C4-2B (cell line): ENCODE measurements around the gene KRT25.
"Not testable (repeated sequence)": the region's sequence is repeated elsewhere in the genome, so short reads cannot be mapped to it uniquely, and the experiment has no call there.

Experiments used
- H3K27ac ChIP-seq: fragments of 450-650 bp; 2 replicates; pipeline ENCODE4 v1.5.1; 2017
- ZFX ChIP-seq: fragments of 450-650 bp; IDR thresholded peaks from 2 replicates; pipeline ENCODE4 v1.6.1; 2017
- TF ChIP-seq, protein P1 (sequence below): fragments of 450-650 bp; conservative IDR thresholded peaks from 2 replicates; pipeline ENCODE4 v1.5.1; 2017; ENCODE audit warnings: mild to moderate bottlenecking

The KRT25 gene

DNA sequence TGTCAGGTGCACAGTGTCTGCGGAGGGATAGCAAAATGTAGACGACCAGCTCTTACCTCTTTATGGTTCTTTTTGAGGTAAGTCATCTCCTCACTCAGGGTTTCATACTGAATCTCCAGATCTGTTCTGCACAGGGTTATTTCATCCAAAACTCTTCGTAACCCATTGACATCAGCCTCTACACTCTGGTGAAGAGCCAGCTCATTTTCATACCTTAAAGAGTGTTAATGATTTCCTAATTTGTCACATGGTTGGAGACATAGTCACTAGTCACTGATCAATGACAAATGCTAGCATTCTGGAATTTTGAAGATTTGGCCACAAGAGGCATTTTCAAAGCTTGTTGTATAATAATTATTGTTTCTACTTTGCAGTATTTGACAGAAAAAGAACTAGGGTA is 1.3 kb downstream of the KRT25 start:
- H3K27ac ChIP-seq = no peak overlapping the region
- no peak for TF ChIP-seq ZFX
- TF ChIP-seq, protein P1, sequence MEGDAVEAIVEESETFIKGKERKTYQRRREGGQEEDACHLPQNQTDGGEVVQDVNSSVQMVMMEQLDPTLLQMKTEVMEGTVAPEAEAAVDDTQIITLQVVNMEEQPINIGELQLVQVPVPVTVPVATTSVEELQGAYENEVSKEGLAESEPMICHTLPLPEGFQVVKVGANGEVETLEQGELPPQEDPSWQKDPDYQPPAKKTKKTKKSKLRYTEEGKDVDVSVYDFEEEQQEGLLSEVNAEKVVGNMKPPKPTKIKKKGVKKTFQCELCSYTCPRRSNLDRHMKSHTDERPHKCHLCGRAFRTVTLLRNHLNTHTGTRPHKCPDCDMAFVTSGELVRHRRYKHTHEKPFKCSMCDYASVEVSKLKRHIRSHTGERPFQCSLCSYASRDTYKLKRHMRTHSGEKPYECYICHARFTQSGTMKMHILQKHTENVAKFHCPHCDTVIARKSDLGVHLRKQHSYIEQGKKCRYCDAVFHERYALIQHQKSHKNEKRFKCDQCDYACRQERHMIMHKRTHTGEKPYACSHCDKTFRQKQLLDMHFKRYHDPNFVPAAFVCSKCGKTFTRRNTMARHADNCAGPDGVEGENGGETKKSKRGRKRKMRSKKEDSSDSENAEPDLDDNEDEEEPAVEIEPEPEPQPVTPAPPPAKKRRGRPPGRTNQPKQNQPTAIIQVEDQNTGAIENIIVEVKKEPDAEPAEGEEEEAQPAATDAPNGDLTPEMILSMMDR = no peak

DNA sequence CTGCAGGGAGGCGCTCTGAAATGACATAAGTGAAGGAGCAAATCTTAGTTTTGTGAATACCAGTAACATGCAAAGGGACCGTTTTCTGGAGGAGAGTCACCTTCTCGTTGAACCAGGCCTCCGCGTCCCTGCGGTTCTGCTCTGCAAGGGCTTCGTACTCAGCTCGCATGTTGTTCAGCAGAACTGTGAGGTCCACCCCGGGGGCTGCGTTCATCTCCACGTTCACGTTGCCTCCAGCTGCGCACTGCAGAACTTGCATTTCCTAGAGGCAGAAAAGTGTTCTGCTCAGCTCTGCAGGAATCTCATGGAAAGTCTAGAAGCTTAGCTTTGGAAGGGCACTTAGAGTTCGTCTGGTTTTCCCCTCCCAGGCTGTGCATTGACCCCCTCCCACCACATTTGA is 4.1 kb downstream of the KRT25 start:
- TF ChIP-seq, protein P1 = no peak
- no peak for TF ChIP-seq ZFX

DNA sequence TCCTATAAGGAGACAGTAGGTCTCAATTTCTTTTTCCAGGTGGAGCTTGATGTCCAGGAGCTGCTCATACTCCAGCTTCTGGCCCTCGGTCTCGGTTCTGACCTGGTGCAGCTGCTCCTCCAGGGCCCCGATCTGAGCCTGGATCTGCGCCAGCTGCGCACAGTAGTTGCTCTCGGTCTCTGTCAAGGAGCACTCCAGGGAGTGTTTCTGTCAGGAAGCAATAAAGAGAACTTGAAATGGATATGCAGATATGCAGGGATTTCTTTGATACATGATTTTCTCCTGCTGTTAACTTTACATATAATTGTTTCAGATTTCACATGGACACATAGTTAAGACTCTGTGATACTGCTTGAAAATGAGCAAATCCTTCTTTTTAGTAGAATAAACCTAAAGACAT is 4.7 kb downstream of the KRT25 start:
- no peak overlapping the region for H3K27ac ChIP-seq
- TF ChIP-seq ZFX = no peak
- TF ChIP-seq, protein P1 = no peak

More for the DNA sequence above, 4.1 kb downstream of the KRT25 start:
- no peak overlapping the region for H3K27ac ChIP-seq

DNA sequence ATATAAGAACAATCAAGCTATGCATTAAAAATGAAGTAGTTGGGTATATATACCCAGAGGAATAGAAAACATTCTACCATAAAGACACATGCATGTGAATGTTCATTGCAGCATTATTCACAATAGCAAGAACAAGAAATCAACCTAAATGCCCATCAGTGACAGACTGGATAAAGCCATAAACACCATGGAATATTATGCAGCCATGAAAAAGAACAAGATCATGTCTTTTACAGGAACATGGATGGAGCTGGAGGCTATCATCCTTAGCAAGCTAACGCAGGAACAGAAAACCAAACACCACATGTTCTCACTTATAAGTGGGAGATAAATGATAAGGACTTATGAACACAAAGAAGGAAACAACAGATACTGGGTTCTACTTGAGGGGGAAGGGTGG is 6.5 kb downstream of the KRT25 start:
- H3K27ac ChIP-seq = not testable (repeated sequence)

DNA sequence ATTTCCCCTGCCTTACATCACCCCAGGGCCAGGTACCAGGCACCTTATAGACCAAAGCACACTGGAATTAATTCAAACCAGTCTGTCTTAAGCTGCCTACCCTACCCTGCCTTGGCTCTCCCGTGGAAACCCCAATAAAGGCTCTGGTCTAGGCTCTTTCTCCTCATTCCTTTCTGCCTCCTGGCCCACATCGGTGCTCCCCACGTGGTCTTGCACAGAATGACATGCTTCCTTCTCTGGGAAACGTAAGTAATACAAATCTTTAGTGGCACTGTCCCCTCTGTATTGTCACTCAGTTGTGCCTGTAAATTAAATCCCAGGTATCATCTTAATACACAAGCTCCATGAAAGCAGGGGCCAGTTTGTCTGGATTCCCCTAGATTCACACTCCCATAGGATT is 16.6 kb downstream of the KRT25 start:
- no peak overlapping the region for H3K27ac ChIP-seq

DNA sequence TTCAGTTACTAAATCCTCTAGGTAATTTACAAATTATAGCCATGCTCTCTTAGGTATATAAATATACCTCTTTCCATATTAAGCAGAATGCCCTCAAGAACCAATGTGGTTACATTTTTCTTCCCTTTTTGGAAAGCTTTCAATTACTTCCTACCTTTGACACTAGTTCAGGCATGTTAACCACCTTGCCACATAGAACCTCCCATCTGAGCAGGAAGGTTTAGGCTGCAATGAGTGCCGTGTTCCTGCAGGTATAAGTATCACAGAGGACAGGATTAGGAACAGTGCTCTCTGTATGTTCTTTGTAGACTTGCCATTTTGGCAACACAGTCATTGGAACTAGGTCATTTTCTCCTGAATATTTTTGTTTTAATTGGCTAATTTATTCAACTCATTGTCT is 20.1 kb downstream of the KRT25 start:
- TF ChIP-seq, protein P1 = no peak
- TF ChIP-seq ZFX = no peak
- H3K27ac ChIP-seq = no peak overlapping the region

More for the DNA sequence above, 16.6 kb downstream of the KRT25 start:
- TF ChIP-seq, protein P1 = no peak
- no peak for TF ChIP-seq ZFX

DNA sequence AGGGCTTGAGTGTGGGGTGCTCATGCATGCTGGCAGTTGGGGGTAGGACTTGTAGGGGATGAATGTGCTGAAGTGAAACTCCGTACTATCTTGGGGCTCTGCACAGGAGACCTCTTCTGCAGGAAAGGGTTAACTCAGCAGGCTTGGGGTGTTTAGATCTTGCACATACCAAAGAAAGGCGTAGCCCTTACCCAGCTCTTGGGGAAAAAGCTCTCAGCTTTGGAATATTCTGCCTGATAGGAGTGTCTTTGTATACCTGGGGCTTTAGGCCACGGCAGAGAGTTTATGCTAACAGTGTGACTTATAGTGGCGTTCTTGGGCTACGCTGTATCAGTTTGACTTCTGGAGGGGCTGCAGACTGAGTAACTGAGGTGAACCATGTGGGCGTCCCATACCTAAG is 21.1 kb downstream of the KRT25 start:
- TF ChIP-seq, protein P1 = no peak
- TF ChIP-seq ZFX = no peak
- H3K27ac ChIP-seq = no peak overlapping the region

DNA sequence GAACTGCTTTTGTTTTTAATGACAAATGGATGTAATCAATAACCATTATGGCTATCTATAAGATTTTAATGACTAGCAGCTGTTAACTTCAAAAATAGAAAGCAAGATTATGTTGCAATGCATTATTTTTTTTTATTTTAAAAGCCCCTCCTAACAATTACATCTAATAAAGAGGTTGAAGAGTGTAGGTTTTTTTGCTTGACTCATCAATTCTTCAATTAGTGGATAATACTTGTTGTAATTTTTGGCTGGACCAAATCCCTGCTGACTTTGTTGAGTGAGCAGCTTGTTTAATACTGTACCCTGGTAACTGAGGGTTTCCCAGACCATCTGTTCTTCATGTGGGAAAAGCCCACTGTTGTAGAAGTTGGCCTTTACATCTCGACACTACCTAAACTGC is 24.2 kb downstream of the KRT25 start:
- H3K27ac ChIP-seq = no peak overlapping the region

More for the DNA sequence above, 24.2 kb downstream of the KRT25 start:
- TF ChIP-seq ZFX = no peak
- TF ChIP-seq, protein P1 = no peak
